ENCODE data around the gene LYST.
"Not testable (repeated sequence)": the region's sequence is repeated elsewhere in the genome, so short reads cannot be mapped to it uniquely, and the experiment has no call there.

LYST gene, protein sequence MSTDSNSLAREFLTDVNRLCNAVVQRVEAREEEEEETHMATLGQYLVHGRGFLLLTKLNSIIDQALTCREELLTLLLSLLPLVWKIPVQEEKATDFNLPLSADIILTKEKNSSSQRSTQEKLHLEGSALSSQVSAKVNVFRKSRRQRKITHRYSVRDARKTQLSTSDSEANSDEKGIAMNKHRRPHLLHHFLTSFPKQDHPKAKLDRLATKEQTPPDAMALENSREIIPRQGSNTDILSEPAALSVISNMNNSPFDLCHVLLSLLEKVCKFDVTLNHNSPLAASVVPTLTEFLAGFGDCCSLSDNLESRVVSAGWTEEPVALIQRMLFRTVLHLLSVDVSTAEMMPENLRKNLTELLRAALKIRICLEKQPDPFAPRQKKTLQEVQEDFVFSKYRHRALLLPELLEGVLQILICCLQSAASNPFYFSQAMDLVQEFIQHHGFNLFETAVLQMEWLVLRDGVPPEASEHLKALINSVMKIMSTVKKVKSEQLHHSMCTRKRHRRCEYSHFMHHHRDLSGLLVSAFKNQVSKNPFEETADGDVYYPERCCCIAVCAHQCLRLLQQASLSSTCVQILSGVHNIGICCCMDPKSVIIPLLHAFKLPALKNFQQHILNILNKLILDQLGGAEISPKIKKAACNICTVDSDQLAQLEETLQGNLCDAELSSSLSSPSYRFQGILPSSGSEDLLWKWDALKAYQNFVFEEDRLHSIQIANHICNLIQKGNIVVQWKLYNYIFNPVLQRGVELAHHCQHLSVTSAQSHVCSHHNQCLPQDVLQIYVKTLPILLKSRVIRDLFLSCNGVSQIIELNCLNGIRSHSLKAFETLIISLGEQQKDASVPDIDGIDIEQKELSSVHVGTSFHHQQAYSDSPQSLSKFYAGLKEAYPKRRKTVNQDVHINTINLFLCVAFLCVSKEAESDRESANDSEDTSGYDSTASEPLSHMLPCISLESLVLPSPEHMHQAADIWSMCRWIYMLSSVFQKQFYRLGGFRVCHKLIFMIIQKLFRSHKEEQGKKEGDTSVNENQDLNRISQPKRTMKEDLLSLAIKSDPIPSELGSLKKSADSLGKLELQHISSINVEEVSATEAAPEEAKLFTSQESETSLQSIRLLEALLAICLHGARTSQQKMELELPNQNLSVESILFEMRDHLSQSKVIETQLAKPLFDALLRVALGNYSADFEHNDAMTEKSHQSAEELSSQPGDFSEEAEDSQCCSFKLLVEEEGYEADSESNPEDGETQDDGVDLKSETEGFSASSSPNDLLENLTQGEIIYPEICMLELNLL (N-terminal part only)

DNA sequence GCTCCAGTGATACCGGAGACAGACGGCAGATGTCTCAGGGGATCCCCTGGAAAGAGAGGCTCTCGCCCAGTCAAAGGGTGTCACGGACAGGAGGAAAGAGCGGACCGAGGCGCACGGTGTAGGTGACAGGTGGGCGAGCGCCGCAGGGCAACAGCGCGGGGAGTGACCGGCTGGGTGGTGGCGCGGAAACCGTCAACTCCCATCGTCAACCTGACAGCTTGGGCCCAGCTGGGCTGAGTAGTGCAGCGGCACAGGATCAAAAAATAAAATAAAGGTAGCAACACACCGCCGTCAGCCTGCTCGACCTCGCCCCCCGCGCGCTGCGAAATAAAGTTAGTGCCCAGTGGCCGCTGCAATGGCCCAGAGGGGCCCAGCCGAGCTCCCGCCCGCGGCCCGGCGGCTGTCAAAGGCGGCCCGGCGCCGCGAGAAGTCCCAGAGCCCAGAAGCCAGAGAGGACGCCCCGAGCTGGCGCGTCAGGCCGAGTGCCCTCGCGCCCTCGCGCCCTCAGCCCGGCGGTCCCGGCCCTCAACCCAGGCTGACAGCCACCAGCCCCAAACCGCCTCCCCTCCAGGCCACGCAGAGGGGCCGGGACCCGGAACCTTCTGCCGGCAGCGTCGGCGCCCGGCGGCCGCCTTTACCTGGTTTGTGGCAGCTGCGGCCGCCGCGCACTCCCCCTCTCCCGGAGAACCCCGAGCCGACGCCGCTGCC, at the start of gene LYST:
Gene LYST, minus strand, starts transcription at position 702 of the 708 bp plus-strand sequence. CDS start 36,489 bp downstream, outside the sequence.
- peak; percentile 61 for DNase-seq

DNA sequence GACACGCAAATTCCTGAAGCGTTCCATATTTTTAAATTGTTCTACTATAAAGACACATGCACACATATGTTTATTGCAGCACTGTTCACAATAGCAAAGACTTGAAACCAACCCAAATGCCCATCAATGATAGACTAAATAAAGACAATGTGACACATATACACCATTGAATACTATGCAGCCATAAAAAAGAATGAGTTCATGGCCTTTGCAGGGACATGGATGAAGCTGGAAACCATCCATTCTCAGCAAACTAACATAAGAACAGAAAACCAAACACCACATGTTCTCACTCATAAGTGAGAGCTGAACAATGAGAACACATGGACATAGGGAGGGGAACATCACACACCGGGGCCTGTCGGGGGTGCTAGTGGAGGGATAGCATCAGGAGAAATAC, 48.8 kb upstream of the LYST start:
- not testable (repeated sequence) for DNase-seq

DNA sequence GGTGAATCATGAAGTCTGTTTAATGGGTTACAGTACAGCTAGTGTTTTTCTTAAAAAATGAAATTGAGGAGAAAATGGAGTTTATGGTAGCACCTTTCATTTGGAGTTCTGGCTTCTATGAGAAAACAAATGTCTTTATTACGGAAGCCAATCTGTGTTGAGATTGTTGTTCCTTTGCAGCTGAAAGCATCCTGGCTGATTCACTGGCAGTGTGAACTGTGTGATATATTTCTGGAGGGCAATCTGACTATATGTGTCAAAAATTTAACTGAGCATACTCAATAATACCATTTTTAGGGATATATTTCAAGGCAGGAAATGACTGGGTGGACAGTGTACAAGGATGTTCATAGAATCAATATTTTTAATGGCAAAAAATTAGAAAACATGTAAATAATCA, 46.6 kb upstream of the LYST start:
- DNase-seq, result no peak

DNA sequence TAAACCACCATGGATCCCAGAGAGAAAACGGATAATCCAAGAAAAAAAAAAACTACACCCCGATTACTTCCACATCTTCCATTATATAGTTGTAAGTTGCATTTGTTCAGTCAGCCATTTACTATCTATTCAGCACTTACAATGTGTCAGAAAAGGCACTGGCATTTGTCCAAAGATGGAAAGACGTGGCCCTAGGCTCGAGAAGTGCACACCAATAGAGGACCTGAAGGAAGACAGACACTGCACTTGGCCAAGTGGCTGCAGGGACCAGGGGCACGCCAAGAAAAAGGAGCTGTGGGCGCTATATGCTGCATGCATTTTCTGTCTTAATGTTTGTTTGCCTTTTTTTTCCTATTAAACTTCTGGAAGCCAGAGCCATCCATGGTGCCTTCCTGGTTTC, 45.2 kb upstream of the LYST start:
- DNase-seq, result no peak

DNA sequence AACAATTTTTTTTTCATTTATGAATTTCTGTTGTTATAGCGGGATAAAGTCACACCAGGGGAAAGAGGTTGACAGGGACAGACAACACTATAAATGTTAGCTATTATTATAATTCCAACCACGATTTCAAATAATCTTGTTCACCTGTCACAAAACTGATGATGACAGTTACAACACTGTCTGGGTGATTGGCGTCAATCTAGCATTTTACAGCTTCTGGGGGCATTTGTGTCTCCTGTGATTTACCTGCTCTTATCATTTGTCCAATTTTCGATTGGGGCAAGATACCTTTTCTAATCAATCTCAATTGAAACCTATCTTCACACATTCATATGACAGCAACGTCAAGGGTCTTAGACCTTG, 44.6 kb upstream of the LYST start:
- DNase-seq, result no peak

DNA sequence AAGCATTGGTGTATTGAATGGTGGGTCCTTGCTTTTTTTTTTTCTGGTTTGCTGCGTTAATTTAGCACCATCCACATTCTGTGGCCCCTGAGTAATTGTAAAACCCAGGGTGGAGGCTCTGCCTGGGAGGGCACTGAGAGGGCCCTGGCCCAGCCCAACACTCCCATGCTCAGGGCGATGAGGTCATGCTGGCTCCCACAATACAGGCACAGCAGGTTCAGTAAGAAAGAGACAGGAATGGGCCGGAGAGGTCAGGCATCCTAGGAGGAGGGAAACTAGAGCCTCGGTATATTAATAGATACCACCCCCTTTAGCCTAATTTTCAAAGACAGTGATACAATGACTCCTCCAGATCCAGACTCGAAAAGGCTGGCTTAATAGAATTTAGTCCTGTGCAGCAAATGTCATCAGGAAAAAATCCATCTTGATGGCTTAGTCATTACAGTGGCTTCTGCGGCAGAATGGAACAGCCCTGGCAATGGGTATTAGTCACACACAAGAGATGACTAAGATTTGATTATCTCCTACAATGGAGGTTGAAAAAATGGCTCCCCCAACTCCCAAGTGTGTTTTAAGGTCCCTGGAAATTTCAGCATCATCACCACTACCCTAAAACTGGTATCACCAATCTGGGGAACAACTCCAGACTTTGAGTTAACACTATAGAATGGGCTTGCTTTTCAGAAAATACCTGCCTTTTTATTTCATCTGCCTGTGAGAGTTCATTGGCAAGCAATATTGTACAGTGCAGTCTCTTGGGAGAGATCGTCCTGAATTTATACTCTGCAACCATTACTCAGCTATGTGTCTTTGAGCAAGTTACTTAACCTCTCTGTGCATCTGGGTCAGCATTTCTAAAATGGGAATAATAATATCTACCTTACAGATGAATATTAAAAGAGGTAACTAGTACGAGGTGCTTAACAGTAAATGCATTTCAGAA, 43.9 kb upstream of the LYST start:
- peak; percentile 16 for DNase-seq

DNA sequence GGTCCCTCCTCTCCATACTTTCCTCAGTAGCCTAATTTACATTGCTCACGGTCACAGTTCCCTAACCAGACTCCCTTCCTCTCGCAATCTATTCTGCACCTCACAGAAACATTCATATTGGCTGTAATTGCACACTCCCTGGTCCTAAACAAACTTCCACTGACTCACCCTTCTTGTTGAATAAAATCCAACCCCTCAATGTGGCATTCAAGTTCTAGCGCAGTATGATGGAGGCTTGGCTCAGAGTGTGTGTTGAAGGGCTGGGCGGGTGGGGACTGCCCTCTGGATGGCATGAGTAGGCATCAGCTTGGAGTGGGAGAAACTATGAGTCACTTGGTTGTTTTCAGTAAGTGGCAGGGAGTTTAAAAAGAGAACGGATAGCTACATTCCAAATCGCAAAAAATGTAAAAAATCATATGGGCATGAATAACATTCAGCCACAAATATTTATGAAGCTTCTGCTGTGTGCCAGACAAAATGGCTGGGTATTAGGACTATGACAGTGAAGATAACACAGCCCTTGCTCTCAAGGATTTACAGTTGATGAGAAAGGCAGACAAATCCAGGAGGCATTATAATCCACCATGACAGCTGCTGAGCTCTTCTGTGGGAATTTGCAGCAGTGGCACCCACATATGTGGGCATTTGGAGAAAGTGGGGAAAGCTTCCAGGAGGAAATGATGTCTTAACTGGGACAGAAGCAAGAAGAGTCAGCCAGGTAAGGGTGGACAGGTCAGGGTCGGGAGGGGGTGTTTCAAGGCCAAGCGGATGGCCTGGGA, 42.2 kb upstream of the LYST start:
- no peak for DNase-seq

DNA sequence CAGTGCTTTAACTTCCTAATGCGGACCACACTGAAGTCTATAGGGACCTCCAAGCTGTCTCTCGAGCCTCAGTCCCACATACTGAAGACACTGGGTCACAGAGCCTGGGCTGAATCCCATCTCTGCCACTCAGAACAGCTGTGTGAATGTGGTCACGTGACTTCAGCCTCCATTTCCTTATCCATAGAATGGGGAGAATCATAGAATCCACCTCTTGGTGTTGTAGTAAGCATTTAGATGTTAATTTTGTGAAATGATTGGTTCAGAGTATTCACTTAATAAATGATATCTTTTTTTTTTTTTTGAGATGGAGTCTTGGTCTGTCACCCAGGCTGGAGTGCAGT, 41.2 kb upstream of the LYST start:
- DNase-seq, result no peak

DNA sequence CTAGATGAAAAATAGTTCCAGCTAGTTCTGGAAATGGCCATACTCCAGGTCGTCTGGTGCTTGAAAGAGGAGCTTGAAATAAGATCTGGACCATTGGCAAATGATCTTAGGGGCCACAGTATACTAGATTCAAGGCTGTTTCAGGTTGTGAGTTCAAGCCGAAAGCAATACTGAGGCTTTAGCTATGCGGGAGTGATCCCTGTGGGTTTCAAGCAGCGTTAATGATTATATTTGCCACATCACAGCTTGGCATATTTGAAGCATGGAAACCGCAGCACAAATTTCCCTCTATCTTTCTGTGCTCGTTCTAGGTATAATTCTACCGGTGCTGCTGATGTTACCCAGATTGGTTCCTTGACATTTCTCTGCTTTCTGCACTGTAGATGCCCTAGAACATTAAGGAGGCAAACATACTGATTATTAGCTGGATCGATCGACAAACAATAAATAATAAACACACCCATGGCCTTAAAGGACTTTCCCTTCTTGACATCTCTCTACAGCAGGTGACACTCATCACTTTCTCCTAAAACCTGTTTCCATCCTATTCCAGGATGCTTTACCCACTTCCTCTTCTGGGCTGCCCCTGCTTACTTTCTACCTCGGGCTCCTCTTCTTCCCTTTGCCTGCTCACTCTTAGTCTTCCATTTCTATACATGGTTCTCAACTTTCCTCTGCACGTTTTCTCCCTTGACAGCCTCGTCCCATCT, 40.6 kb upstream of the LYST start:
- DNase-seq, result no peak

DNA sequence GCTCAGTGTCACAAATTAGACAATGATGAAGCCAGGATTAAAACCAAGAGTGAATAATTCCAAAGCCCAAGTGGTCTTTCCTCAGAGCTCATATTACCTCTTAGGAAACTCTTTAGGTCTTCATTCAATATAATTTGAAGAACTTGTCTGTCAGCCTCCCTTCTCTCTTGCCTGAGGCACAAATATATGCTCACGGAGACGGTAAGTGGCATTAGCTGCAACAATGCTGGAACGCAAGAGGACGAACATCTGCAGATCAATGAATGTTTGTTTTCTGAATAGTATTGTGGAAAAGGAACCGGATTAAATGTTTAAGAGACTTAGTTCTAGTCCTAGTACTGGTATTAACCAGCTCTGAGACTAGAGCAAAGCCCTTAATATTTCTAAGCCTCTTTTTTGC, 39.7 kb upstream of the LYST start:
- DNase-seq, result no peak

DNA sequence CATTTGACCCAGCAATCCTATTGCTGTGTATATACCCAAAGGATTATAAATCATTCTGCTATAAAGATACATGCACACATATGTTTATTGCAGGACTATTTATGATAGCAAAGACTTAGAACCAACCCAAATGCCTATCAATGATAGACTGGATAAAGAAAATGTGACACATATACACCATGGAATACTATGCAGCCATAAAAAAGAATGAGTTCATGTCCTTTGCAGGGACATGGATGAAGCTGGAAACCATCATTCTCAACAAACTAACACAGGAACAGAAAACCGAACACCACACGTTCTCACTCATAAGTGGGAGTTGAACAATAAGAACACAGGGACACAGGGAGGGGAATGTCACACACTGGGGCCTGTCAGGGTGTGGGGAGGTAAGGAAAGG, 37.1 kb upstream of the LYST start:
- not testable (repeated sequence) for DNase-seq

DNA sequence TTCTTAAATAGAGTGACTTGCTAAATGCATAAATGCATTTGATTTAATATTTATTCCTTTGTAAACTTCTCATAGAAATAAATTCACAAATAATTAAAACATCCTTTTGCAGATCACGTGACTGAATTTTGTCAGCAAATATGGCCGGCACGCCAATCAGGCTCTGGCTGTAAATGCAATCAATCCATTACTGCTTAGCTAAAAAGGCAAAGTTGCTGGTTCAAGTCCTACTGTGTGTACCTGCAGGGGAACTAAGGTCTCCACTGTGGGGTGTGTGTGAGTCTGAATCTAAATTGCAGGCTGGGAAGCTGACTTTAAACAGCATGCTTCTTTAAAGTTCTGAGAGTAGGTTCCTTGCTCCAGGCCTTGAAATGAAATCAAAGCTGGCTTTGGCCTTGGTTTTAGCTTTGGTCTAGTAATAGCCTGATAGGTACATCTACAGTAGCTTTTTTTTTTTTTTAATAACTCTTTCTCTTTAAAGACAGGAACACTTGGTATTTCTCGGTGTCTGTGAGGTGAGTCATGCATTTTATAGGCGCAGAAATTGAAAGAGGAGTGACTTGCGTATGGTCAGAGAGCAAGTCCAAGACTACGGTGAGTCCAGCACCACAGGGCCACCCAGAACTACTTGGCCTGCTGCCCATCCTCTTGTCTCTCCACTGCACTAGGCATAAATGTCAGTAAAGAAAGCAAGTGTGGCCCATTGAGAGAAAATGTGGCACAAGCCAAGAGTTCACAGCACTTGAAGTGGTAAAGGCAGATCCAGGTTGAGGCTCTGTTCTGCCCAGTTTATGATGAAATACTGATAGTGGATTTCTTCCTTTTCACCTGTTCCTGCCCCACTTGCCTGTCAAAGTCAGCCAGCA, 36.2 kb upstream of the LYST start:
- DNase-seq, result no peak

DNA sequence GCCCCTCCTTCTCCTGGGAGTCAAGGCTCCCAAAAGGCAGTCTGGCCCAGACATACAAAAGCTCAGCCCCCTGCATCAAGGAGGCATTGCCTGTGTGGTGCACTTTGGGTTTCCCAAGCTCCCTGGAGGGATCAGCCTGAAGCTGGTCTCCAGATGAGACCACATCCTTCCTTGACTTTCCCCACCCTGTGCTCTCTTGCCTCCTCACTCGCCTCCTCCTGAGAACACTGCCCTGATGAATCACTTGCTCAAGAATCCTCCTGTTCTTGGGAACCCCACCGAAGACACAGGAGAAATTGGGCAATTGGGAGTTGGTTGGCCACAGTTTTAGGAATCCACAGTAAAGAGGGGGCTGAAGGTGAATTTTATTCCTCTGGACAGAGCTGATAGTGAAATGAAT, 34.8 kb upstream of the LYST start:
- no peak for DNase-seq

DNA sequence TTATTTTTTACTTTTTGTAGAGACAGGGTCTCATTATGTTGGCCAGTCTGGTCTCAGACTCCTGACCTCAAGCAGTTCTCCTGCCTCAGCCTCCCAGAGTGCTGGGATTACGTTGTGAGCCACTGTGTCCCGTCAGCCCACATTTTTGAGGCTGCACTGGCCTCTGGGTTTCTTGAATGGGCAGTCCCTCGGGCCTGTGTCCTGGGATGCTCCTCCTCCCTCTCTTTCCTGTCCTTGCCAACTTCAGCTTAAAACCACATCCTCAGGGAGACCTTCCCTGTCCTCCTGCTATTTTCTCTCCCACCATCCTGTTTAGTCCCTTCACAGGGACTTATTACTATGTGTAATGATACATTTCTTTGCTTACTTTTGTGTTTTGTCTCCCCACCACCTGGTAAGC, 31.4 kb upstream of the LYST start:
- DNase-seq, result no peak

DNA sequence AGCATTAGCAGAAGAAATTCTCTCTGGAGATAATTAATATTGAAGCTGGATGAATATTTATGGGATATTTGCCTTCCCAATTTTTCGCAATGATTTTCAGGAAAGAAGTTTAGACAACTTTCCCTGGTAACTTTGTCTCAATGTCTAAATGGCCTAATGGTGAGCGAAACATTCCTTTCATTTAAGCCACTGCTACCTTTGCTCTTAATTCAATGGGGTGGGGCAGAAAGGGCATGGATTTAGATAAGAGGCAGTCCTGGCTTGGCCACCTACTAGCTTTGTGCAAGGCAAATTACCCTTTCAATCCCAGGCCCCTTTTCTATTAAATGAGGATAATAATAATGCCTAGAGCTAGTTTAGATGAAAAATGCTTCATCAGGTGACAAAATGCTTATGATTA, 27.1 kb upstream of the LYST start:
- no peak for DNase-seq

DNA sequence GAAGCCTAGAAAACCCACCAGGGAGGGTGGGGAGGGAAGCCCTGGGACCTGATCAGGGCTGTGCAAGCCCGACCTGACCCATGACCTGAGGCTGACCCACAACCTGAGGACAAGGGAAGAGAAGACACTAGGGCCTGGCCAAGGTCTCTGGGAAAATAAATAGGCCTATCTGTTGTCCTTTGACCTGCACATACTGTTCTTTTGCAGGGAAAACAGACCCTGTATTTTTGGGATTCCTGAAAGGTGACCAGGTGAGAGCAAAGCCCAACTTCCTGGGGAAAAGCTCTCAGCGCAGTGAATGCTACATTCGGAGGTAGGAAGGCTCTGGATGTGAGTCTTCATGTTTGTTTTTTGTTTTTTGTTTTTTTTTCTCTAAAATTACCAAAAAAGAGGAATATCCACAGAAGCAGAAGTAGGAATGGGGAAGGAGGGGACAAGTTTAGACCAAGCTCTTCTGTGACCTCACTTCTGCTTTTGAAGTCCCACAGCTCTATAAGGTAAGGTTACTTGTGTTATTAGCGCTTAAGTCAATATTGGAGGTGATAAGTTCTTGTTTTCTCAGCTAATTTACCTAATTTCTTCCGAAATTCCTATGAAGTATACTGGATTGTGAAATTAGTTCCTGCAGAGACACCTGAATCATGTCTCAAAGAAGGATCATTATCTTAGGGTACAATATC, 26.2 kb upstream of the LYST start:
- DNase-seq, result no peak

DNA sequence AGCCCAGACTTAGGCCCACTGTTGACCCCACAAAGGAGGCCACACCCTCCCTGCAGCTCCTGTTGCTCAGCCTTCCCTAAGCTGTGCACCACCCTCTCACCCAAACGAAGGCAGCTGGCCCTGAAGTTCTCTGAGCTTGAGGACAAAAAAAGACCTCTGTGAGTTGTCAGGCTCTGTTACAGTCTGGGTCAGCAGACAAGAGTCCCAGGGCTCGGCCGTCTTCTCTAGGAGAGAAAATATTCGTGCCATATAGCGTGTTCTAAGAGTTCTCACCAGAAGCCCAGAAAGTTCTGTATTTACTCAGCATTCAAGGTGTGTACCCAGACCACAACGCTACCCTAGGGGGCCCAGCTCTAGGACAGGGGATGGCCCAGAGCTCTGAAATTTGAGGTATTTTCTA, 25.5 kb upstream of the LYST start:
- DNase-seq, result no peak

DNA sequence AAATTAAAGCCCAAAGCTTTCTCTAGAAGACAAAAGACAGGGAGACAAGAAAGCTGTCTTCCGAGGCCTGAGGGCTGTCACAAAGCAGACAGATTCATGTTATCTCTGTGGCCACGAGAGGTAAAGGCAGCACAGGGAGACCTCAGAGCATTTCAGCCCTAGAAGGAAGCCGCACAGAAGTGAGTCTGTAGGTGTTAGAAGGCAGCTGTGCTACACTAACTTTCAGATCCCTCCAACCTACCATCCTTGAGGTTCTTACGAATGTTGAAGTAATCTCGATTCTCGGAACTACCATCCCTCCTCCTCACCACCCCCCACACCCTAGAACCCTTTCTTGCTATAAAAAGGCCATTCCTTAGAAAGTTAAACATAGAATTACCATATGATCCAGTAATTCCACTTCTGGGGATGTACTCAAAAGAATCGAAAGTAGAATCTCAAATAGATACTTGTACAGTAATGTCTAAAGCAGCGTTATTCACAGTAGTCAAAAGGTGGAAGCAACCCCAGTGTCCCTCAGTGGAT, 21.5 kb upstream of the LYST start:
- peak; percentile 54 for DNase-seq
